Sigmoid colon (tissue), 3 donors: ENCODE data around the gene OGFR.

Experiments
- POLR2A ChIP-seq, 2 donors: fragments of 450-650 bp; IDR thresholded peaks; one replicate each; pipeline ENCODE4 v1.6.1; 2016; ENCODE audit warnings: antibody characterized with exemption in 2 of 2, mild to moderate bottlenecking in 2 of 2, moderate library complexity in 2 of 2
- TF ChIP-seq, protein P1 (sequence below), 4 experiments: fragments of 450-650 bp in 3 of 4; fragments of 200-600 bp in 1 of 4; IDR thresholded peaks; one replicate each; pipeline ENCODE4 v1.5.1; 2016 to 2019; ENCODE audit warnings: antibody characterized with exemption in 4 of 4, mild to moderate bottlenecking in 3 of 4, moderate library complexity in 2 of 4

DNA sequence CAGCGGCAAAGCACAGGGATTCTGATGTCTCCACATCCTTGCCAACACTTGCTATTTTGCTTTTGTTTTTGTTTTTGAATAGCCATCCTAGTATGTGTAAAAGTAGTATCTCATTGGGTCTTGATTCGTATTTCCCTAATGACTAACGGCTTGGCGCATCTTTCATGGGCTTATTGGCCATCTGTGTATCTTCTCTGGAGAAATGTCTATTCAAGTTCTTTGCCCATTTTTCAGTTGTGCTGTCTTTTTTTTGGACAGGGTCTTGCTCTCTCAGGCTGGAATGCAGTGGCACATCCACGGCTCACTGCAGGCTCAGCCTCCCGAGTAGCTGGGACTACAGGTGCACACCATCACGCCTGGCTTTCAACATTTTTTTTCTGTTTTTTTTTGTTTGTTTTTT, 39.5 kb downstream of the OGFR start:
- no peak for TF ChIP-seq POLR2A (IDR thresholded peaks at IDR 0.05)
- TF ChIP-seq, protein P1, sequence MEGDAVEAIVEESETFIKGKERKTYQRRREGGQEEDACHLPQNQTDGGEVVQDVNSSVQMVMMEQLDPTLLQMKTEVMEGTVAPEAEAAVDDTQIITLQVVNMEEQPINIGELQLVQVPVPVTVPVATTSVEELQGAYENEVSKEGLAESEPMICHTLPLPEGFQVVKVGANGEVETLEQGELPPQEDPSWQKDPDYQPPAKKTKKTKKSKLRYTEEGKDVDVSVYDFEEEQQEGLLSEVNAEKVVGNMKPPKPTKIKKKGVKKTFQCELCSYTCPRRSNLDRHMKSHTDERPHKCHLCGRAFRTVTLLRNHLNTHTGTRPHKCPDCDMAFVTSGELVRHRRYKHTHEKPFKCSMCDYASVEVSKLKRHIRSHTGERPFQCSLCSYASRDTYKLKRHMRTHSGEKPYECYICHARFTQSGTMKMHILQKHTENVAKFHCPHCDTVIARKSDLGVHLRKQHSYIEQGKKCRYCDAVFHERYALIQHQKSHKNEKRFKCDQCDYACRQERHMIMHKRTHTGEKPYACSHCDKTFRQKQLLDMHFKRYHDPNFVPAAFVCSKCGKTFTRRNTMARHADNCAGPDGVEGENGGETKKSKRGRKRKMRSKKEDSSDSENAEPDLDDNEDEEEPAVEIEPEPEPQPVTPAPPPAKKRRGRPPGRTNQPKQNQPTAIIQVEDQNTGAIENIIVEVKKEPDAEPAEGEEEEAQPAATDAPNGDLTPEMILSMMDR (IDR thresholded peaks at IDR 0.05) = no peak
